GM18867 (cell line): ENCODE data around the gene CLK2.
A peak's percentile ranks its signal among the peaks of the same experiment; 100 is the strongest.
"Not testable (repeated sequence)": the region's sequence is repeated elsewhere in the genome, so short reads cannot be mapped to it uniquely, and the experiment has no call there.

Source experiments
- ATAC-seq: cut with Tn5 transposase; IDR thresholded peaks from one replicate; pipeline ENCODE4 v1.9.1; 2021; ENCODE audit warnings: mild to moderate bottlenecking, moderate library complexity; ENCODE audit not compliant: unreplicated experiment

The CLK2 gene

GRCh38 chr1:155297384-155297783, 24.1 kb upstream of the CLK2 start:
- ATAC-seq, result no peak

- no peak for ATAC-seq
Observed at GRCh38 chr1:155296661-155297060, 23.4 kb upstream of the CLK2 start.

- ATAC-seq, result no peak
Observed at GRCh38 chr1:155295942-155296267, 22.6 kb upstream of the CLK2 start.

GRCh38 chr1:155295183-155295941, 22.1 kb upstream of the CLK2 start:
- ATAC-seq, result no peak

- ATAC-seq, result no peak
Observed at GRCh38 chr1:155294520-155295182, 21.3 kb upstream of the CLK2 start.

GRCh38 chr1:155293086-155293749, 19.9 kb upstream of the CLK2 start:
- ATAC-seq, result no peak

- not testable (repeated sequence) for ATAC-seq
Observed at GRCh38 chr1:155291006-155291405, 17.7 kb upstream of the CLK2 start.

- ATAC-seq, result no peak
Observed at GRCh38 chr1:155287987-155288543, 14.8 kb upstream of the CLK2 start.

GRCh38 chr1:155286544-155286943, 13.2 kb upstream of the CLK2 start:
- no peak for ATAC-seq

- no peak for ATAC-seq
Observed at GRCh38 chr1:155285631-155286044, 12.3 kb upstream of the CLK2 start.

- no peak for ATAC-seq
Observed at GRCh38 chr1:155285063-155285462, 11.8 kb upstream of the CLK2 start.

GRCh38 chr1:155284476-155284875, 11.2 kb upstream of the CLK2 start:
- ATAC-seq, result no peak

GRCh38 chr1:155282488-155283091, 9.3 kb upstream of the CLK2 start:
- ATAC-seq, result no peak

- ATAC-seq, result no peak
Observed at GRCh38 chr1:155279268-155279667, 6.0 kb upstream of the CLK2 start.

- ATAC-seq, result no peak
Observed at GRCh38 chr1:155278689-155279160, 5.4 kb upstream of the CLK2 start.

- no peak for ATAC-seq
Observed at GRCh38 chr1:155277902-155278688, 4.8 kb upstream of the CLK2 start.

GRCh38 chr1:155277070-155277901, 4.0 kb upstream of the CLK2 start, which contains the start of gene HCN3:
Gene HCN3 (plus strand): TSS chr1:155277463. CDS start chr1:155277591, 128 bp downstream.
- ATAC-seq, result peak; percentile 62

- peak; percentile 22 for ATAC-seq
Observed at GRCh38 chr1:155272466-155273342, 600 bp downstream of the CLK2 start.
